ENCODE data around the gene DDX31. TPM values are rescaled to one million over a fixed set of nuclear protein-coding genes. Genes with fewer than 3 reads are reported as not detected.

Gene DDX31
- 12.3 and 13.6 TPM in 2 replicates for total RNA-seq

GRCh38 chr9:132669698-132670456, at the start of gene DDX31:
DDX31 (minus strand) TSS chr9:132669983; CDS start chr9:132669934, 49 bp downstream.

GRCh38 chr9:132670457-132671391, 941 bp upstream of the DDX31 start, which contains the start of gene GTF3C4:
GTF3C4 (plus strand) TSS chr9:132670464; CDS start chr9:132670599, 135 bp downstream.

GRCh38 chr9:132582276-132582785, 87.5 kb downstream of the DDX31 start, which contains the start of gene BARHL1:
BARHL1 (plus strand) TSS chr9:132582606; CDS start chr9:132582798, 192 bp downstream.

Other genes with a start within 250 kb of the DDX31 start
- not detected in 2 replicates for gene BARHL1, start 87.4 kb downstream of the DDX31 start, total RNA-seq
- 22.2 and 23.1 TPM in 2 replicates for gene GTF3C4, start 481 bp upstream of the DDX31 start, total RNA-seq
- gene AK8, start 208.3 kb upstream of the DDX31 start, total RNA-seq: 0.78 and 0.86 TPM in 2 replicates
- 3.4 and 5.0 TPM in 2 replicates for gene SPACA9, start 208.9 kb upstream of the DDX31 start, total RNA-seq

All from articular chondrocyte of knee joint (primary cell).